ENCODE measurements around the gene CMTM2. TPM values are rescaled to one million over a fixed set of nuclear protein-coding genes. Genes with fewer than 3 reads are reported as not detected.
"Not testable (repeated sequence)": the region's sequence is repeated elsewhere in the genome, so short reads cannot be mapped to it uniquely, and the experiment has no call there.

Gene CMTM2
- total RNA-seq, 1 experiment from 2014 or later = not detected

GRCh38 chr16:66631558-66631957 is 52.3 kb downstream of the CMTM2 start:
- DNase-seq, H3K9me3 ChIP-seq, H3K4me3 ChIP-seq, H3K27me3 ChIP-seq, H3K36me3 ChIP-seq: not testable (repeated sequence)

DNA sequence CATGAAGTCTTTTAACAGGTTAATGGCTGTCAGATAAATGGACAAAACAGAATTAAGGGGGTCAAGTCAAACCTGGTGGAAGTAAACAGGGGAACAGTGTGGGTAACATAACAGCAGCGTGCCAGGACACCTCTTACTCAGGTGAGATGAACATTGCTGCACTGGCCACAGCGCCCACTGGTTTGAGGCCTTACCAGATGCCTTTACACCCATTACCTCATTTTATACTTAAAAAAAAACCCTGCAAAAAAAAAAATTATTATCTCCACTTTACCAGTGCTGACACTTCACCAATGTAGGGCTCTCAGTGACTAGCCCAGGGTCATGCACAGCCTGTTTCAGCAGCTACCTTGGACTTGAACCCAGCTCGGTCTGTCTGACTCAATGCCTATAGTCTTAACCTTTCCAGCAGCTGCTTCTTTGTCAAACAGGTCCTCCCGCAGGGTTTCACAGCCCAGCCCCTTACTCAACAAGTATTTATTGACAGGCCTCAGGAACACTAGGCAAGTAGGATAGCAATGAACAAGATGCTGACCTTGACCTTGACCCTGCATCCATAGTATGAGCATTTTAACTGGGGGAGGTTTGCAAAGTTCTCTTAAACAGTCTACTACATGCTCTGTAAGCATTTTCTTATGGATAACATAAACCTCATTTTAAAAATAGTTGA is 55.4 kb downstream of the CMTM2 start:
- DNase-seq = no peak
- Histone ChIP-seq H3K4me3 (no peak overlapping the region), H3K36me3 (no peaks in the 10 kb centered on the region), H3K27me3 (no peaks in the 10 kb centered on the region), H3K9me3 (no peaks in the 10 kb centered on the region)

DNA sequence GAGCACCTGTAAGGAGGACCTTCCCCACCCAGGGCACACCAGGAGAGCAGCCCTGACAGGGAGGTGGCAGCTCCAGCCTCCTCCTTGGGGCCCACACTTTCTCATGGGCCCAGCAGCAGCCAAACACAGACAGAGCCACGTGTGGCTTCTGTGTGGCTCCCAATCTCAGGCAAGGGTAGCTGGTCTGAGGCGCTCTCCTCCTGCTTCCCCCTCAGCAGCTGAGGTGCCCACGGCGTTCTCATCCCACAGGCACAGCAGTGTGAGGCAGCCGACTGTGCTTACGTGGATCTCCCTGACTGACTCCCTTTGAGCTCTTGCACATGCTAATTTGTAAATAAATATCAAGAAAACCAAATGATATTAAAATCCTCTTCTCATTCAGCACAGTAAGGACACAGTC is 56.1 kb downstream of the CMTM2 start:
- Histone ChIP-seq H3K36me3 (no peaks in the 10 kb centered on the region), H3K27me3 (no peaks in the 10 kb centered on the region), H3K4me3 (no peak overlapping the region), H3K9me3 (no peaks in the 10 kb centered on the region)
- no peak for DNase-seq

- H3K4me3 ChIP-seq = no peak overlapping the region
- H3K27me3 ChIP-seq = no peaks in the 10 kb centered on the region
- no peaks in the 10 kb centered on the region for H3K9me3 ChIP-seq
- DNase-seq = no peak
- H3K36me3 ChIP-seq = no peaks in the 10 kb centered on the region
These were observed 56.9 kb downstream of the CMTM2 start for GRCh38 chr16:66636199-66636598.

- Histone ChIP-seq H3K9me3 (no peaks in the 10 kb centered on the region), H3K4me3 (no peak overlapping the region), H3K36me3 (no peaks in the 10 kb centered on the region), H3K27me3 (no peaks in the 10 kb centered on the region)
- DNase-seq = no peak
These were observed 58.5 kb downstream of the CMTM2 start for GRCh38 chr16:66637806-66638205.

Other genes with a start within 250 kb of the CMTM2 start
- 0.20 and 1.8 TPM in 2 replicates for gene CDH5, start 212.8 kb upstream of the CMTM2 start, total RNA-seq (2014; rRNA removed; shearing (Covaris generic); ENCODE audit: low replicate concordance)
- gene BEAN1, start 152.2 kb upstream of the CMTM2 start, total RNA-seq (2014; rRNA removed; shearing (Covaris generic); ENCODE audit: low replicate concordance) = 0.56 TPM in 1 of 2 replicates, not detected in the other
- gene TK2, start 29.3 kb upstream of the CMTM2 start, total RNA-seq (2014; rRNA removed; shearing (Covaris generic); ENCODE audit: low replicate concordance) = 19.6 and 20.4 TPM in 2 replicates
- 37.2 and 46.1 TPM in 2 replicates for gene CKLF, start 26.9 kb upstream of the CMTM2 start, total RNA-seq (2014; rRNA removed; shearing (Covaris generic); ENCODE audit: low replicate concordance)
- 4.1 TPM in 1 of 2 replicates, not detected in the other for gene CMTM1, start 13.0 kb upstream of the CMTM2 start, total RNA-seq (2014; rRNA removed; shearing (Covaris generic); ENCODE audit: low replicate concordance)
- gene CMTM3, start 25.2 kb downstream of the CMTM2 start, total RNA-seq (2014; rRNA removed; shearing (Covaris generic); ENCODE audit: low replicate concordance) = 17.3 and 27.6 TPM in 2 replicates
- gene CMTM4, start 117.3 kb downstream of the CMTM2 start, total RNA-seq (2014; rRNA removed; shearing (Covaris generic); ENCODE audit: low replicate concordance) = 1.5 and 2.9 TPM in 2 replicates
- gene DYNC1LI2, start 172.1 kb downstream of the CMTM2 start, total RNA-seq (2014; rRNA removed; shearing (Covaris generic); ENCODE audit: low replicate concordance) = 23.2 and 27.2 TPM in 2 replicates
- gene TERB1, start 222.1 kb downstream of the CMTM2 start, total RNA-seq (2014; rRNA removed; shearing (Covaris generic); ENCODE audit: low replicate concordance) = not detected in 2 replicates

Data from MG63 (cell line).